Brain microvascular endothelial cell (primary cell): Measurements from ENCODE around the gene SCG5.

Experiments
- DNase-seq: peaks from one replicate; pipeline ENCODE4 v3.0.0-alpha.2; 2020
- H3K27ac ChIP-seq: fragments of 250-450 bp; sonication (Bioruptor Pico); 2 replicates; pipeline ENCODE4 v1.5.1; 2020; ENCODE audit warnings: mild to moderate bottlenecking, moderate library complexity
- H3K27me3 ChIP-seq: fragments of 250-450 bp; sonication (Bioruptor Pico); replicated peaks from 2 replicates; pipeline ENCODE4 v1.5.1; 2020; ENCODE audit warnings: mild to moderate bottlenecking
- H3K36me3 ChIP-seq: fragments of 250-450 bp; sonication (Bioruptor Pico); replicated peaks from 2 replicates; pipeline ENCODE4 v1.5.1; 2020; ENCODE audit warnings: mild to moderate bottlenecking
- H3K4me3 ChIP-seq: 2 replicates; pipeline ENCODE4 v1.5.1; 2011; ENCODE audit warnings: low read depth, mild to moderate bottlenecking, control low read depth, low read length, moderate library complexity
- CTCF ChIP-seq: IDR thresholded peaks from 2 replicates; pipeline ENCODE4 v1.5.1; 2011; ENCODE audit warnings: low read depth, mild to moderate bottlenecking, moderate library complexity, low read length, control low read depth, inconsistent platforms; ENCODE audit errors: missing control alignments
- in situ Hi-C: cut with HindIII; loops from 2 replicates; pipeline ENCODE4 v1.10.0; 2017; ENCODE audit warnings: low sequenced_read_pairs, low pct_ligation_motif_present

Gene SCG5

DNA sequence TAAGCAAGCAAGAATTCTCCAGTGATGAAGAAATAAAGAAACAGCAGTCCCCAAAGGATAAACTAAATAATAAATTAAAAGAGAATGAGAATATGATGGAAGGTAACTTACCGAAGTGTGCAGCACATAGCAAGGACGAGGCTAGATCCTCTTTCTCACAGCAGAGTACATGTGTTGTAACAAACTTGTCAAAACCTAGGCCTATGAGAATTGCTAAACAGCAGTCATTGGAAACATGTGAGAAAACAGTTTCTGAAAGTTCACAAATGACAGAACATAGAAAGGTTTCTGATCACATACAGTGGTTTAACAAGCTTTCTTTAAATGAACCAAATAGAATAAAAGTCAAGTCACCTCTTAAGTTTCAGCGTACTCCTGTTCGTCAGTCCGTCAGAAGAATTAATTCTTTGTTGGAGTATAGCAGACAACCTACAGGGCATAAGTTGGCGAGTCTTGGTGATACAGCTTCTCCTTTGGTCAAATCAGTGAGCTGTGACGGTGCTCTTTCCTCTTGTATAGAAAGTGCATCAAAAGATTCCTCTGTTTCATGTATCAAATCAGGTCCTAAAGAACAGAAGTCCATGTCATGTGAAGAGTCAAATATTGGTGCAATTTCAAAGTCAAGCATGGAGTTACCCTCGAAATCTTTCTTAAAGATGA lies 4.5 kb upstream of the SCG5 start:
- no peak overlapping the region for H3K4me3 ChIP-seq
- no peaks in the 10 kb centered on the region for H3K27me3 ChIP-seq
- H3K36me3 ChIP-seq: peaks cover 4% of the 10 kb centered on the region
- H3K27ac ChIP-seq: no peak overlapping the region
- DNase-seq: no peak
- in situ Hi-C loops: no loop called here
- no peak for TF ChIP-seq CTCF

DNA sequence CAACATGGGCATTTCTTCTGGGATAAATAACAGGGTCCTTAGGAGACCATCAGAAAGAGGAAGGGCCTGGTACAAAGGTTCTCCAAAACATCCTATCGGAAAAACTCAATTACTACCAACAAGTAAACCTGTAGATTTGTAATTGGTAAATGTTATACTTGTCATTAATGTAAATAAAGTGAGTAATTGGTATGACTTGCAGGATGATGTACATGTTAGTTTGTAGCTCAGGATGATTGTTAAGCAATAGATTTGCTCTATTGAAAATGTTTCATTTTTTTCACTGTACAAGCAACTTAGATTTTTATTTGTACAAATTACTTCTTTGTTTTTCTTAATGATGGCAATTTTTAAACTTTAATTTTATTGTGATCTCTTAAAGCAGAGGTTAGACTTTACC lies 3.8 kb upstream of the SCG5 start:
- peaks cover 4% of the 10 kb centered on the region for H3K36me3 ChIP-seq

DNA sequence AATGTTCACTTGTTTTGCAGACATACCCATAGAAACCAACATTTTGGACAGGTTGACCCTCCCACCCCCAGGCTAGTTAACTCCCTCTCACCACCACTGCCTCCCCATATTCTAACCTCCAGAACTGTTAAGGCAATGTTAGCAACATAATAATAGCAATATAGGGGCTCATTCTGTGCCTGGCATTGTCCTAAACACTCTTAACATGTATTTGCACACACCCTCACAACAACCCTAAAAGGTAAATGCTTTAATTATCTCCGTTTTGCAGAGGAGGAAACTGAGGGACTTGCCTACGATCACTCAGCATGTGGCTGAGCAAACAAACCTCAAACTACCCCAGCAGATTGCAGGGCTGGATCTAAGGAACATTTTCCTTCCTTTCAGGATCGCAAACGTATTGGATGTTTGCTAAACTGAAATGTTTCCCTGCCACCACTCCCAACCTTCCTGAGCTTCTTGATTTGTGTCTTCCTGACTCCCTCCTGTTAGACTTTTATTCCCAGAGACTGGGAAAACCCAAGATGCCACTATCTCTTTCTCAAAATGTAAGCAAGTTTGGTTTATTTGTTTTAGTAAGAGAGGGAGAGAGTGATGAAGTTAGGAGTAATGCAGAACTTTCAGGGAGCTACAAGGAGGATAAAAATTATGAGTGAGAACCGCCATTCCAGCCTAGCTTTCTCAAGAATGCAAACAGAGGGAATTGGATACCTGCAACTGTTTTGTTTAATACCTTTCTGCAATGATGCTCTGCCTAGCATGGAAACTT lies 1.3 kb downstream of the SCG5 start:
- no peak for TF ChIP-seq CTCF
- no peaks in the 10 kb centered on the region for H3K36me3 ChIP-seq
- in situ Hi-C loops: no loop called here
- no peak for DNase-seq
- no peaks in the 10 kb centered on the region for H3K27me3 ChIP-seq
- no peak overlapping the region for H3K27ac ChIP-seq
- no peak overlapping the region for H3K4me3 ChIP-seq

More for the DNA sequence above, 3.8 kb upstream of the SCG5 start:
- H3K27ac ChIP-seq: no peak overlapping the region
- in situ Hi-C loops: no loop called here
- DNase-seq: no peak
- no peak overlapping the region for H3K4me3 ChIP-seq
- TF ChIP-seq CTCF: no peak
- no peaks in the 10 kb centered on the region for H3K27me3 ChIP-seq

- peak; percentile 51 for DNase-seq
- H3K4me3 ChIP-seq: no peak overlapping the region
- in situ Hi-C loops: no loop called here
Observed at GRCh38 chr15:32643907-32644445, 2.5 kb downstream of the SCG5 start.

GRCh38 chr15:32646291-32646690 lies 4.8 kb downstream of the SCG5 start:
- in situ Hi-C loops: no loop called here
- H3K4me3 ChIP-seq: no peak overlapping the region
- no peak overlapping the region for H3K27ac ChIP-seq
- no peaks in the 10 kb centered on the region for H3K27me3 ChIP-seq
- no peaks in the 10 kb centered on the region for H3K36me3 ChIP-seq
- DNase-seq: no peak
- TF ChIP-seq CTCF: no peak

More at GRCh38 chr15:32643907-32644445, 2.5 kb downstream of the SCG5 start:
- Histone ChIP-seq H3K36me3 (no peaks in the 10 kb centered on the region), H3K27ac (no peak overlapping the region), H3K27me3 (no peaks in the 10 kb centered on the region)
- TF ChIP-seq CTCF: no peak
